T47D (cell line): ENCODE measurements around the gene PIP5KL1.

Experiments
- DNase-seq, 2 experiments: peaks; one replicate each; pipeline versions ENCODE4 v3.0.0 to v3.0.0-alpha.2; 2011 to 2012; ENCODE audit warnings: low read depth in 1 of 2, low spot score in 1 of 2
- JUND ChIP-seq: IDR thresholded peaks from 2 replicates; pipeline ENCODE4 v1.6.1; 2012; ENCODE audit warnings: low read depth
- in situ Hi-C: cut with HindIII; loops from 2 replicates; pipeline ENCODE4 v1.10.0; 2016; ENCODE audit warnings: low sequenced_read_pairs, low pct_unique_long_range_greater_than_20kb

PIP5KL1 gene

DNA sequence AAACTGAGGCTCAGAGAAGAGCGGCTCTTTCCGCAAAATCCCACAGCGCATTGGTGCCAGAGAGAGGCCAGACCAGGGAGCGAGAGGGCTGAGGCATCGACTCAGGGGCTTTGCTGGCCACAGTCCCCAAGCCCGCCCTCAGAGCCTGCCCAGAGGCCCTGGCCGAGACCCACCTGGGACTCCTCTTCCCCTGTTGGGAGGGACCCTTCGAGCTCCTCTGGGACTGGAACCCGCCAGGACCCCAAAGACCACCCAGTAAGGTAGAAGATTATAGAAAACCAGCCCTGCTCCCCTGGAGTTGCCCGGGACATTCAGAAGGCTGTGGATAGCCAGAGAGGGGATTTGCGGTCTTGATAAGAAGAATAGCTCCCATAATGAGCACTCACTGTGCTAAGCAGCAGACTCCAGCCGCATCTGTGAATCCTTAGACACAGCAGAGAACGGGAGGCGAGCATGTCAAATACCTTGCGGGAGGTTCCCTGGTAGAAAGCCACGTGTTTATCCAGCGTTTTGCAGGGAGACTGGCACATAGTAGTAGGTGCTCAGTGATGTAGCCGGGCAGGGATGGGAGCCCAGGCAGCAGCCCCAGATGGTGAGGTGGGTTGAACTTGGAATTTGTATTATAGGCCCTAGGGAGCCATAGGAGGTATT, 52.5 kb downstream of the PIP5KL1 start:
- in situ Hi-C loops = no loop called here
- no peak for TF ChIP-seq JUND
- no peak for DNase-seq

DNA sequence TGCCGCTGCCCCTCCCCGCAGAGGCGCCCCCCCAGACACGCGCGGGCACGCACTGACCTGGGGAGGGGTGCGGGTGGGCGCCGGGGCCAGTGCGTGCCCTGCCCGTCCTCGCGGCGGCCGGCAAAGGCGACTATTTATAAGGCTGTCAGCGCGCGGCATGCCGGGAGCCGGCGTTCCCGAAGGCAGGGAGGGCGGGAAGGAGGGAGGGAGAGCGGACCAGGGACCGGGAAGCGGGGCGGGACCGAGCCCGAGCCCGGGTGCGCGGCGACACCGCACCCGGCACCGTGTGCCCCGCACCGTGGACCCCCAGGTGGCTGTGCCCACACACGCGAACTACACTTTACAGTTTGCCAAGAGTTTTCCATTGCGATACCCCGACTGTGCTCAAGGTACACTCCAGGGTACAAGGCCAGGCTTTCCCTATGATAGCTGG, 53.0 kb downstream of the PIP5KL1 start, which contains the start of gene AK1:
Gene AK1, minus strand, starts transcription at position 110 of the 433 bp plus-strand sequence. CDS start 3,058 bp downstream, outside the sequence.
- peak; percentile 81 to 88 for DNase-seq
- in situ Hi-C loops = no loop called here
- no peak for TF ChIP-seq JUND

DNA sequence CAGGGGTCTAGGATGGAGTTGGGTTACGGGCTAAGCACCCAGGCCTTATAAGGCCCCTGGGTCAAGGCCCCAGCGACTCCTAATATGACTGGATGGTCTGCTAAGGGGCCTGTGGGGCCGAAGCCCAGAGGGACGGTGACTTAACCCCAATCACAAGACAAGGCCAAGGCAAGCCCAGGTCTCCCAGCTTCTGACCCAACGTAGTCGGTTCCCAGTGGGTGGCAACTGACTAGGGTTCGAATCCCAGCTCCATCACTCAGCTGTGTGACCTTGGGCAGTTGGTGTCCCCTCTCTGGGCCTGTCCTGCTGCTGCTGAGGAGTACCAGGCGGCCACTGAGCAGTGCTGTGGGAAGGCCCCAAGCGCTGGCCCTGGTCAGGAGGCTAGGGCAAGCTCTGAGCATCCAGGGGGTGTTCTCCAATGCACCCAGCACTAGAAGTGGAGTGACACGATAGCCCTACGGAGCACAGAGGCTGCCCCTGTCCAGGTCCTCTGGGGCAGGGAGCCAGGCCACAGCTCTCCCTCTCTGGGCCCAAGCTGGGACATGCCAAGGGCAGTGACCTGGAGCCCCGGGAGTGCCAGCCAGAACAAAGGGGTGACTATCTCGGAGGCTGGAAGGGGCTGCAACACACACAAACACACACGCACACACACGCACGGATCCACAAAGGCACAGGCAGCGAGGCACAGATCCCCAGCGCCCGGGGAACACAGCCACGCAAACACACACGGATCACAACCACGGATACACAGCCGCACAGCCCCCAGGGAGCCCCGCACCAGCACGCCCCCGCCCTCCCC, 53.6 kb downstream of the PIP5KL1 start:
- peak in 1 of 2 experiments; percentile 19 for DNase-seq
- TF ChIP-seq JUND = no peak
- in situ Hi-C loops = no loop called here

DNA sequence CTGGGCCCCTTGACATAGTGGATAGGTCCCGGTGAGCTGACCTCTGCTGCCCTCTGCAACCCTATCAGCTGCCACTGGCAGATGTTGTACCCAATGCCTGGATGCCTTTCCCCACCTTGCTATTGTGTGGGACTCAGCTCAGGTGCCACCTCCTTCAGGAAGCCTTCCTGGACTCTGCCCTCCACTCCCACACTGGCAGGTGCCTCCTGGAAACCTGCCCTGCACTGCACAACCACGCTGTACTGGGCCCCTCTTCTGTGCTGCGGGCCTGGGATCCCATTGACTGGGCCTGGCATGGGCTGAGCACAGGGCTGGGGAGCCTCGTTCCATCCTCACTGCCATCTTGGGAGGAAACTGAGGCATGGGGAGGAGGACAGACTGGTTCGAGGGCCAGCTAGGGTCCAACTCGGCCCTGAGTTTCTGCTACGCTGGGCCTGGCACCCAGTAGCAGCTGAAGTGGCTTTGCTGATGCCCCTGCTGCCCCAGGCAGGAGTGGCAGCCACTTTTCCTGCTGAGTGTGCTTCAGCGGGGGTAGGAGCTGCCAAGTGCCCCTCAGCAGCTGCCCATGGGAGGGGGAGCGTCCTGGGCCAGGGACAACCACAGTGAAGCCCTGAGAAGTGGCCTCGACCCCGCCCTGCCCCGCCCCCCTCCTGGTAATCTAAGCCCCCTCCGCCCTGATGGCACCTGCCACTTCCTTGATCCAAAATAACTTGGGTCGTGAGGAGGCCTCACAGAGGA, 54.4 kb downstream of the PIP5KL1 start:
- no peak for TF ChIP-seq JUND
- no peak for DNase-seq
- in situ Hi-C loops = no loop called here

DNA sequence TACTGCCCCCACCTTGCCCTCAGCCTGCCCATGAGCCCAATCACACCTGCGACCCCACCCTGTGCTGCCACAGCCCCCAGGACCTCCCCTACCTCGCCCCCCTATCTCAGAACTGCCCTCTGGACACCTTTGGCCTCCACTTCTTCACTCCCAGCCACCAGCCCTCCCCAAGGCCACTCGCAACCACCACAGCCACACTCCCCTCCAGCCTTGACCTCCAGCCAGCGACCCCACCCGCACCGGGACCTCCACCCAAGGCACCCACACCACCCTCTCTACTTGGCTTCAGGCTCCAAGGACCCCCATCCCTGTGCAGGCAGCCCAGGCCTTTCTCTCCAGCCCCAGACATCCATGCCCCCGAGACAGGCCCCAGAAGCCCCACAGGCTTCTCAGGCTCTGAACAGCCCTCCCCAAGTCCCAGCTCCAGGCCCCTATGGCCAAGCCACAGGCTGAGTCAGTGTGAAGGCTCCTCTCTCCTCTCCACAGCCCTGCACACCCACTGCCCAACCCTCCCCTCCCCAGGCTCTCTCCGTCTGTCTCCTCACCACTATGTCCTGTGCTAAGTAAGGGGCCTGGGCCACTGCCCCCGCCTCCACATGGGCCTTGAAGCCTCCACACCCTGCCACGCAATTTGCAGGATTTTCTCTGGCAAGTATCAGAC, 55.1 kb downstream of the PIP5KL1 start:
- in situ Hi-C loops = no loop called here
- TF ChIP-seq JUND = no peak
- DNase-seq = no peak

DNA sequence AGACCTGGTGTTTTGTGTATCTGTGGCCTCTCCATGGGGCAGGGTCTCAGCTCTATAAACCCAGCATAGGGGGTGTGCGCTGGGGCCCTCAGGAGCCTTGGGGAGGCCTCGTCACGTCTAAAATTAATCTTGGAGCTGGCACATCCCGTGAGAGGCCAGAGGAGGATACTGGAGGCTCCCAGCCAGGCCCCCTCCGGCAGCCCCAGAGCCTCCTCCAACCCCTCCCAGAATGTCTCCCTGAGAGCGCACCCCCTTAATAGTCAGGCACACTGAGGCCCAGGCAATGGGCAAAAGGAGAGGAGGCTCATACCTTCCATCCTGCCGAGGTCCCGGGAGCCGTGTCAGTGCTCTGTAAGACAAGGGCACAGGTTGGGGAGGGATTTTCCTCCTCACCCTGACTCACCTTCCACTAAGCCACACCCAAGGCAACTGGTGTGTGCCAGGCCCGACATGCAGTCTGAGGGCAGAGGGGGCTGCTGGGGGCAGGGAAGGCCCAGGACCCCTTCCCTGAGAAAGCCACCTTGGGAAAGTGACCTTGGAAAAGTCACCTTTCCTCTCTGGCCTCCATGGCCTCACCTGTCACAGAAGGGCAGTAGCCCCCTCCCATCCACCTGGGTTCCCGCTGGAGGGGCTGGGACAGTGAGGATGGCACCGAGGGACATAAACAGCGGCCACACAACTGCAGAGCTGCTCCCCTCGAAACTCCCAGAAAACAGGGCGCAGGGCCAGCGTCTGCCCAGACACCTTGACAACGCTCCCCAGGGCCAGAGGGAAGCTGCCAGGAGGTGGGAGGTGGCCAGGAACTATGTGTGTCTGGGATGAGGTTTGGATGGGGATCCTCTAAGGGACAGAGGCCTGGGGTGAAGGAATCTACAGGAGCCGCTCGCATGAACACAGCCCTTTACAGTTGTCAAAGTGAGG, 56.0 kb downstream of the PIP5KL1 start:
- in situ Hi-C loops = no loop called here
- DNase-seq = no peak

DNA sequence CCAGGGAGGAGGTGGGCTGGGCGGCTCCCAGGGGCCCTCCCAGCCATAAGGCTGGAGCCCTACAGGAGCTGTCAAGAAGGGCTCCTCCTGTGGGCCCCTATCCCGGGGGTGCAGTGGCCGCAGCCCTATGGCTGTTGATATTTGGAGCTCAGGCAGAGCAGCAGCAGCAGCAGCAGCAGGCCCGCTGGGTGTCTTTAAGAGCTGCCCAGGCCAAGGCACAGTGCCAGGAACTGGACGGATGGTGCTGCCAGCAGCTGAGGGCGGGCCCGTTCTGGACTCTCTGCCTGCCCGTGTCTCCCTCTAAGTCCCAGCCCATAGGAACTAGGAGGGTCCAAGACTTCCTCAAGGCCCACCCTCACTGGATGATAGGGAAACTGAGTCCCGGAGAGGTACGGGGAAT, 56.7 kb downstream of the PIP5KL1 start:
- no peak for TF ChIP-seq JUND
- DNase-seq = peak; percentile 52 to 64
- in situ Hi-C loops = no loop called here

More for the DNA sequence above, 56.0 kb downstream of the PIP5KL1 start:
- no peak for TF ChIP-seq JUND

DNA sequence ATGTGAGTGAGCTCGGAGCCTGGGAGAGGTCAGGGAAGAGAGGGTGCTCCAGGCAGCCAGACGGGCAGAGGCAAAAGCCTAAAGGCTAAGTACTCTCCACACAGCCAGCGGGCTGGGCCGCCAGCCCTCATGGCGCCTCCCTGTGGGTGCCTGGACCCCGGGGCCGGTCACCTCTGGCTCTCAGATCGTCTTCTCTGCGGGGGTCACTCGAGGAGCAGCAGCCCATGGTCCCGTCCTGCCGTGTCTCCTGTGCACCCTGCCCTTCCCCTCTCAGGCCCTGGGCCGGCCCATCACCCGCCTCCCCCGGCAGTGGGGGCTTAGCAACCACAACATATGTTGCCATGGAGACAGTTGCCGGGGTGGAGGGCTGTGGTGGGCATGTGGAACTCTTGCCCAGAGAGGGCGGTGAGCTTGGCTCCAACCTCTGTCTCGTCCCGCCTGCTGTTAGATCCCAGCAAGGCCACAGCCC, 57.3 kb downstream of the PIP5KL1 start:
- in situ Hi-C loops = no loop called here
- DNase-seq = no peak
- TF ChIP-seq JUND = no peak

DNA sequence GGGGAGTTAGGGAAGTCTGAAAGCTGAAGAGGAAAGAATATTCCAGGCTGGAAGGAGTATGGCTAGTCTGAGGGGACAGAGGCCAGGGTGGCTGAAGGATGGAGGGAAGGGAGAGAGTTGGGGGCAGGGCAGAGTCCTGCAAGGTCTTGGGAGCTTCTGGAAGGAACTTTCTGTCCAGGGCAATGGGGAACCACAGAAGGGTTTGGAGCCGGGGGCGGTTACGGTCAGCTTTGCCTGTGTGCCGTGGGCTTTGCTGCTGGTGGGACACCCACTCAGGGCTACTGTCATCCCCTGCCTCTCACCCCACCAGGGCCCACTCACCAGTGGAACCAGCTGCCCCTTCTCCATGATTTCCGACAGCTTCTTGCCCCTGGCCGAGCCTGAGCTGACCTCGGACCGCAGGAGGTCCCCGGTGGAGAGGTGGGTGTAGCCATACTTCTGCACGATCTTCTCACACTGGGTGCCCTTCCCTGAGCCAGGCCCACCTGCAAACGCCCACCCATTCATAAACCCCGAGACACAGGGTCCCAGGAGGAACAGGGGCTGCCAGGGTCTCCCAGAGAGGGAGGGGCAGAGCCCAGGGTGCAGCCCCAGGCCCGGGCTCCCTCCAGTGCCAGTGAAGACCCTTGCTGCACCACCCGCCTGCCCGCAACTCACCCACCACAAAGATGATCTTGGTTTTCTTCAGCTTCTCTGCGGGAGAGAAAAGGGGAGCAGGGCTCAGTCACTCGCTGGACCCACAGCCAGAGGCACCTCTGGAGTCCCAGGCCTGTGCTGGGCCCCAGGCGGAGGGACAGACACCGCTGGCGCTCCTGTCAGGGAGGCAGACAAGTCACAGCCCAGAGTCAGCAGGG, 58.0 kb downstream of the PIP5KL1 start:
- in situ Hi-C loops = no loop called here
- no peak for TF ChIP-seq JUND
- DNase-seq = no peak

DNA sequence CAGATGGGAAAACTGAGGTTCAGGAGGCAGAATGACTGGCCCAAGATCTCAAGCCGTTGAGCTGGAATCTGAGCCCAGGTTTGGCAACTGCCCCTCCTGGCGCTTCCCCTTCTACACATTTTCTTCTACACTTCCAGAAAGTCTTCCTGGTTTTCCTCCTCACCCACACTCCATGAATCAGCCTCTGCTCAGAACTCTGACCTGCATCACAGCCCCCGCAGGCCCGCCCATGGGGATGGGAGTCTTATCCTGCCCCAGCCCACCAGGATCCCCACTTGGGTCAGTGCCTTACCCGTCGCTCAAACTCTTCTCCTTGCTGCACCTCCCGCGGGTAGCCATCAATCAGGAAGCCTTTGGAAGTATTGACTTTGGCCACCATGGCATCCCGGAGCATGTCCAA, 59.0 kb downstream of the PIP5KL1 start:
- TF ChIP-seq JUND = no peak
- in situ Hi-C loops = no loop called here
- DNase-seq = no peak
